GM21390 (cell line): ENCODE data around the gene FOXB2.

Experiments
- ATAC-seq: cut with Tn5 transposase; IDR thresholded peaks from one replicate; pipeline ENCODE4 v1.9.1; 2021; ENCODE audit not compliant: unreplicated experiment

Gene FOXB2

DNA sequence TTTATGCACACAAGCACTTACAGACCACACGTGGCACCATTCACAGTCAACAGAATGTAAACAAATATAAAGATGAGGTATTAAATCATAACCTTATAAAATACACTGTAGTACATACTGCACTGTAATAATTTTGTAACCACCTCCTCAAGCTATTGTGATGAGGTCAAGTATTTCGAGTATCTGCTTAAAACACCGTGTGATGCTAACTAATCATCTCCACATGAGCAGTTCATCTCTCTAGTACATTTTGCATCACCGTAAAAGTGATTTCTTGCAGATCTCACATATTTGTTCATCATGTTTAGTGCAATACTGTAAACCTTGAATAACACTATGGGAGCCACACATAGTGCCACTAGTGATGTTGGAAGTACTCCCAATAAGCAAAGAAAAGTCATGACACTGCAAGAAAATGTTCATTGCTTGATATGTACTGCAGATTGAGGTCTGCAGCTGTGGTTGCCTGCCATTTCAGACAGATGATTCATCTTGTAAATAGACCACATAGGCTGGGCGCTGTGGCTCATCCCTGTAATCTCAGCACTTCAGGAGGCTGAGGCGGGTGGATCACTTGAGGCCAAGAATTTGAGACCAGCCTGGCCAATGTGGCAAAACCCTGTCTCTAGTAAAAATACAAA, 44.3 kb downstream of the FOXB2 start:
- no peak for ATAC-seq

GRCh38 chr9:77066388-77066787, 46.9 kb downstream of the FOXB2 start:
- ATAC-seq = no peak
